GM12875 (cell line): ENCODE results near the gene FUT8.

ENCODE experiments used
- H3K4me3 ChIP-seq: one replicate; pipeline ENCODE4 v1.5.1; 2011; ENCODE audit warnings: low read depth, low read length, control low read depth
- TF ChIP-seq, protein P1 (sequence below): IDR thresholded peaks from 2 replicates; pipeline ENCODE4 v1.5.1; 2011; ENCODE audit warnings: low read depth, mild to moderate bottlenecking, control low read depth, inconsistent platforms, low read length, moderate library complexity, borderline replicate concordance; ENCODE audit not compliant: insufficient read depth

FUT8 gene

DNA sequence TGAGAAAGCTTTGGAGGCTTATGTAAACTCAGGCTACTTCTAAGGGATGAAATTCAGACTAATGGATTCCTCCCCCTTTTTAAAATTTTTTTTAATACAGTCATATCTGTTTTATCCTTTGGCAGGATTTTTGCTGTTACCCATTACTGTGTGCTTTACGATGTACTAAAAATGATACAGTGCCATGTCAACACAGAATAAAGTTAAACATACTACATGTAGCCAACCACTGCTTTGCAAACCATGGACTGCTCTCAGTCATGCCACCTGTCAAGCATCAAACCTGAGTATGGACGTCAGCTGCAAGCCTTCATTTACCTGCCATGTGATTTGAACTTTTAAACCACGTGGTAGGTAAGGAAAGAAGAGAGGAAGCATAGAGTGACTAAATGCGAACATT is 325.8 kb downstream of the FUT8 start:
- TF ChIP-seq, protein P1, sequence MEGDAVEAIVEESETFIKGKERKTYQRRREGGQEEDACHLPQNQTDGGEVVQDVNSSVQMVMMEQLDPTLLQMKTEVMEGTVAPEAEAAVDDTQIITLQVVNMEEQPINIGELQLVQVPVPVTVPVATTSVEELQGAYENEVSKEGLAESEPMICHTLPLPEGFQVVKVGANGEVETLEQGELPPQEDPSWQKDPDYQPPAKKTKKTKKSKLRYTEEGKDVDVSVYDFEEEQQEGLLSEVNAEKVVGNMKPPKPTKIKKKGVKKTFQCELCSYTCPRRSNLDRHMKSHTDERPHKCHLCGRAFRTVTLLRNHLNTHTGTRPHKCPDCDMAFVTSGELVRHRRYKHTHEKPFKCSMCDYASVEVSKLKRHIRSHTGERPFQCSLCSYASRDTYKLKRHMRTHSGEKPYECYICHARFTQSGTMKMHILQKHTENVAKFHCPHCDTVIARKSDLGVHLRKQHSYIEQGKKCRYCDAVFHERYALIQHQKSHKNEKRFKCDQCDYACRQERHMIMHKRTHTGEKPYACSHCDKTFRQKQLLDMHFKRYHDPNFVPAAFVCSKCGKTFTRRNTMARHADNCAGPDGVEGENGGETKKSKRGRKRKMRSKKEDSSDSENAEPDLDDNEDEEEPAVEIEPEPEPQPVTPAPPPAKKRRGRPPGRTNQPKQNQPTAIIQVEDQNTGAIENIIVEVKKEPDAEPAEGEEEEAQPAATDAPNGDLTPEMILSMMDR, result no peak
- no peak overlapping the region for H3K4me3 ChIP-seq

- TF ChIP-seq, protein P1, result no peak
- H3K4me3 ChIP-seq, result no peak overlapping the region
Observed at GRCh38 chr14:65745396-65746190, 333.1 kb downstream of the FUT8 start.

DNA sequence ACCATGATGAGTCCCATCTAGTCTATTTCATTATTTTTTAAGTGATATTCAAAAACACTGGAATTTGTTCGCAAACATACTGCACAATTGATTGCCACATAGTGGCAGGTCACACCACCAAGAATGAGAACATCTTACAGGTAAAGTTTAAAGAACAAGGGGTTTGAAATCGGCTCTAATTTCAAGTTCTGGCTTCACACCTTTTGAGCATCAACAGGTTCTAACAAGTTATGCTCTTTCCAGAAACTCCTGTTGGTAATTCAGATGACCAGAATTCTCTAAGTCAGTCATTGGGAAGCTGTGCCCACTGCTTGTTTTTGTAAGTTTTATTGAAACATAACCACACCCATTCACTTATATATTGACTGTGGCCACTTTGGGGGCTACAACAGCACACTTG is 336.3 kb downstream of the FUT8 start:
- TF ChIP-seq, protein P1, result no peak
- H3K4me3 ChIP-seq, result no peak overlapping the region

- no peak overlapping the region for H3K4me3 ChIP-seq
- TF ChIP-seq, protein P1, result no peak
Observed at GRCh38 chr14:65749287-65749686, 336.8 kb downstream of the FUT8 start.

GRCh38 chr14:65750906-65751305 is 338.4 kb downstream of the FUT8 start:
- TF ChIP-seq, protein P1, result no peak
- H3K4me3 ChIP-seq, result no peak overlapping the region

- H3K4me3 ChIP-seq, result no peak overlapping the region
- TF ChIP-seq, protein P1, result no peak
Observed at GRCh38 chr14:65751510-65751909, 339.0 kb downstream of the FUT8 start.

- TF ChIP-seq, protein P1, result no peak
Observed at GRCh38 chr14:65753061-65753460, 340.5 kb downstream of the FUT8 start.

More at GRCh38 chr14:65753061-65753460, 340.5 kb downstream of the FUT8 start:
- H3K4me3 ChIP-seq, result no peak overlapping the region
